ENCODE measurements around the gene SCN2A. TPM values are rescaled to one million over a fixed set of nuclear protein-coding genes. Genes with fewer than 3 reads are reported as not detected.

The SCN2A gene
- total and polyA plus RNA-seq, 2 of the 4 experiments (the other 2 are of a cell fraction), result 0.24 to 0.54 TPM

- Histone ChIP-seq H3K56ac (ENCODE audit: extremely low read depth, insufficient read depth, low read length) (no peak overlapping the region), H3K9ac (ENCODE audit: low read depth, low read length) (no peak overlapping the region), H3K4me2 (ENCODE audit: low read depth, low read length) (no peak overlapping the region), H2AFZ (replicated peaks; ENCODE audit: low read length, poor library complexity) (no peak overlapping the region), H3K4ac (ENCODE audit: low read depth, low read length) (no peak overlapping the region), H2AK5ac (ENCODE audit: low read depth, low read length) (no peak overlapping the region), H2BK5ac (ENCODE audit: low read depth, low read length, poor library complexity, severe bottlenecking) (no peak overlapping the region), H3K9me1 (ENCODE audit: insufficient read depth, low read length) (no peaks in the 10 kb centered on the region), H2BK15ac (ENCODE audit: low read depth, low read length) (no peak overlapping the region), H2BK20ac (ENCODE audit: low read depth, low read length) (no peak overlapping the region), H3K79me1 (ENCODE audit: low read depth in 1 of 2, low read length in 2 of 2) (no peaks in the 10 kb centered on the region), H3K27ac (ENCODE audit: insufficient read depth, low read length) (no peak overlapping the region), H3K4me3 (ENCODE audit: insufficient read depth, low read depth, low read length) (no peak overlapping the region), H3K9me3 (ENCODE audit: control insufficient read depth, insufficient read depth, low read length) (no peaks in the 10 kb centered on the region), H3K4me1 (ENCODE audit: control insufficient read depth, insufficient read depth, low read length) (no peaks in the 10 kb centered on the region), H3K36me3 (ENCODE audit: control insufficient read depth, insufficient read depth, low read length) (no peaks in the 10 kb centered on the region), H3K14ac (replicated peaks; ENCODE audit: low read depth, low read length) (no peak overlapping the region), H3K18ac (ENCODE audit: low read depth, low read length) (no peak overlapping the region), H3K27me3 (ENCODE audit: control insufficient read depth, insufficient read depth, low read length) (no peaks in the 10 kb centered on the region), H2BK120ac (ENCODE audit: low read depth, low read length) (no peak overlapping the region), H4K91ac (ENCODE audit: insufficient read depth, low read depth, low read length) (no peak overlapping the region), H2AK9ac (replicated peaks; ENCODE audit: low read depth, low read length, poor library complexity) (no peak overlapping the region), H4K5ac (ENCODE audit: low read depth, low read length) (no peak overlapping the region), H4K8ac (ENCODE audit: low read depth in 2 of 2, low read length in 2 of 2) (no peak overlapping the region), H4K20me1 (ENCODE audit: insufficient read depth, low read length) (no peaks in the 10 kb centered on the region), H3K23ac (ENCODE audit: low read depth, low read length) (no peak overlapping the region)
- CTCF ChIA-PET, result interaction anchor here (1.0 kb wide), 1 partner anchor 12 kb away, joined by 3 read pairs; the partner anchor contains the start of gene SCN2A
- TF ChIP-seq SMC3 (IDR thresholded peaks at IDR 0.05; ENCODE audit: low read depth, low read length) (no peak), CHD1 (IDR thresholded peaks at IDR 0.05; ENCODE audit: low read depth, low read length) (no peak), NFE2L2 (IDR thresholded peaks at IDR 0.05; ENCODE audit: low read depth, low read length) (no peak), MAZ (IDR thresholded peaks at IDR 0.05; ENCODE audit: borderline replicate concordance, low read depth, low read length) (no peak), USF2 (IDR thresholded peaks at IDR 0.05; ENCODE audit: low read depth, low read length) (no peak), CEBPB (IDR thresholded peaks at IDR 0.05; ENCODE audit: low read depth, low read length) (no peak)
- dilution Hi-C loops (cut with HindIII; ENCODE audit: low sequenced_read_pairs, unreplicated experiment), result no loop called here
- no peak for ATAC-seq (ENCODE audit: low read depth)
- no peak for DNase-seq
- in situ Hi-C loops (cut with MboI; ENCODE audit: low sequenced_read_pairs), result no loop called here
- POLR2A ChIA-PET (ENCODE audit: unreplicated experiment), result no interaction called here
- no TSS peak for BruUV-seq (replicated peaks)
- WGBS, 2 experiments (ENCODE audit: extremely low coverage in 2 of 2, insufficient read length in 1 of 2), result no CpG with 5 or more reads among the region's 1 CpG
- intact Hi-C loops (cut with micrococcal nuclease), result no loop called here
Observed at GRCh38 chr2:165227571-165227970, 11.6 kb upstream of the SCN2A start.
